Measurements from ENCODE around the gene CCL20. TPM values are rescaled to one million over a fixed set of nuclear protein-coding genes. Genes with fewer than 3 reads are reported as not detected.

CCL20 gene
- polyA plus RNA-seq, 1 experiment = not detected

- Histone ChIP-seq H3K4me3 (ENCODE audit: low read depth, low read length) (no peak overlapping the region), H3K9me3 (ENCODE audit: control insufficient read depth, insufficient read depth, low read length) (no peaks in the 10 kb centered on the region; the same call in 1 of the 2 replicates), H3K27ac (ENCODE audit: low read depth, low read length) (no peak overlapping the region), H3K27me3 (ENCODE audit: control insufficient read depth, insufficient read depth, low read length) (no peaks in the 10 kb centered on the region)
- CTCF ChIA-PET = interaction anchor here (0.7 to 2.4 kb wide), 3 partner anchors 11 to 80 kb away, joined by 3 to 13 read pairs (median 5); no protein-coding TSS in a partner anchor
- POLR2A ChIA-PET = no interaction called here
- TF ChIP-seq, protein P1, sequence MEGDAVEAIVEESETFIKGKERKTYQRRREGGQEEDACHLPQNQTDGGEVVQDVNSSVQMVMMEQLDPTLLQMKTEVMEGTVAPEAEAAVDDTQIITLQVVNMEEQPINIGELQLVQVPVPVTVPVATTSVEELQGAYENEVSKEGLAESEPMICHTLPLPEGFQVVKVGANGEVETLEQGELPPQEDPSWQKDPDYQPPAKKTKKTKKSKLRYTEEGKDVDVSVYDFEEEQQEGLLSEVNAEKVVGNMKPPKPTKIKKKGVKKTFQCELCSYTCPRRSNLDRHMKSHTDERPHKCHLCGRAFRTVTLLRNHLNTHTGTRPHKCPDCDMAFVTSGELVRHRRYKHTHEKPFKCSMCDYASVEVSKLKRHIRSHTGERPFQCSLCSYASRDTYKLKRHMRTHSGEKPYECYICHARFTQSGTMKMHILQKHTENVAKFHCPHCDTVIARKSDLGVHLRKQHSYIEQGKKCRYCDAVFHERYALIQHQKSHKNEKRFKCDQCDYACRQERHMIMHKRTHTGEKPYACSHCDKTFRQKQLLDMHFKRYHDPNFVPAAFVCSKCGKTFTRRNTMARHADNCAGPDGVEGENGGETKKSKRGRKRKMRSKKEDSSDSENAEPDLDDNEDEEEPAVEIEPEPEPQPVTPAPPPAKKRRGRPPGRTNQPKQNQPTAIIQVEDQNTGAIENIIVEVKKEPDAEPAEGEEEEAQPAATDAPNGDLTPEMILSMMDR (IDR thresholded peaks at IDR 0.05; ENCODE audit: low read depth, low read length) = no peak
- DNase-seq (ENCODE audit: low read depth, low spot score) = no peak
These were observed 33.2 kb downstream of the CCL20 start for GRCh38 chr2:227846831-227847230.

DNA sequence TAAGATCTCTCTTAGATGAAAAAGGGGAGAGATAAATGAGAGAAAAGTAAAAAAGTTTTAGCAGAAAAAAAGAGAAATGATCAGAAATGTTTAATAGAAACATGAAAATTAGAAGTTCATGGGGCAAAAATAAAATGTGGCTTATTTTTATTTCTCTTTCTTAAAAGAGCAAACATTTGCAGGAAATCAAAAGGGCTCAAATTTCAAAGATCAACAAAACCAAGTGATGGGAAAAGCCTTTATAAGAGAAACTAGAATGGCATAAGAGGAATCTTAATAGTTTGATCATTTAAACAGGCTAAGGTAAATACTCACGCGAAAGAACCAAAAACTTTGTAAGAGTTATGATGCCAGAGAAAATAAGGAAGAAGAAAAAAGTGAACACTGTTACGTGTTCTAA lies 34.5 kb downstream of the CCL20 start:
- CTCF ChIA-PET = no interaction called here

GRCh38 chr2:227848586-227848985 lies 34.9 kb downstream of the CCL20 start:
- Histone ChIP-seq H3K27ac (ENCODE audit: low read depth, low read length) (no peak overlapping the region), H3K27me3 (ENCODE audit: control insufficient read depth, insufficient read depth, low read length) (no peaks in the 10 kb centered on the region), H3K9me3 (ENCODE audit: control insufficient read depth, insufficient read depth, low read length) (no peaks in the 10 kb centered on the region; the same call in 1 of the 2 replicates), H3K4me3 (ENCODE audit: low read depth, low read length) (no peak overlapping the region)
- ChIA-PET POLR2A (no interaction called here), CTCF (no interaction called here)
- DNase-seq (ENCODE audit: low read depth, low spot score) = no peak
- TF ChIP-seq, protein P1 (IDR thresholded peaks at IDR 0.05; ENCODE audit: low read depth, low read length) = no peak

More for the DNA sequence above, 34.5 kb downstream of the CCL20 start:
- DNase-seq (ENCODE audit: low read depth, low spot score) = no peak
- TF ChIP-seq, protein P1 (IDR thresholded peaks at IDR 0.05; ENCODE audit: low read depth, low read length) = no peak
- Histone ChIP-seq H3K27ac (ENCODE audit: low read depth, low read length) (no peak overlapping the region), H3K9me3 (ENCODE audit: control insufficient read depth, insufficient read depth, low read length) (no peaks in the 10 kb centered on the region; the same call in 1 of the 2 replicates), H3K27me3 (ENCODE audit: control insufficient read depth, insufficient read depth, low read length) (no peaks in the 10 kb centered on the region), H3K4me3 (ENCODE audit: low read depth, low read length) (no peak overlapping the region)
- POLR2A ChIA-PET = no interaction called here

- TF ChIP-seq, protein P1 (IDR thresholded peaks at IDR 0.05; ENCODE audit: low read depth, low read length) = no peak
- no peak overlapping the region for H3K27ac ChIP-seq (ENCODE audit: low read depth, low read length)
- ChIA-PET POLR2A (no interaction called here), CTCF (no interaction called here)
- H3K4me3 ChIP-seq (ENCODE audit: low read depth, low read length) = no peak overlapping the region
- H3K27me3 ChIP-seq (ENCODE audit: control insufficient read depth, insufficient read depth, low read length) = no peaks in the 10 kb centered on the region
- no peak for DNase-seq (ENCODE audit: low read depth, low spot score)
- H3K9me3 ChIP-seq (ENCODE audit: control insufficient read depth, insufficient read depth, low read length) = no peaks in the 10 kb centered on the region; the same call in 1 of the 2 replicates
These were observed 36.3 kb downstream of the CCL20 start for GRCh38 chr2:227849906-227850305.

- Histone ChIP-seq H3K4me3 (ENCODE audit: low read depth, low read length) (no peak overlapping the region), H3K27ac (ENCODE audit: low read depth, low read length) (no peak overlapping the region), H3K27me3 (ENCODE audit: control insufficient read depth, insufficient read depth, low read length) (no peaks in the 10 kb centered on the region), H3K9me3 (ENCODE audit: control insufficient read depth, insufficient read depth, low read length) (no peaks in the 10 kb centered on the region)
- CTCF ChIA-PET = interaction anchor here (2.2 kb wide), 1 partner anchor 10 kb away, joined by 8 read pairs; no protein-coding TSS in a partner anchor
- TF ChIP-seq, protein P1 (IDR thresholded peaks at IDR 0.05; ENCODE audit: low read depth, low read length) = no peak
- POLR2A ChIA-PET = interaction anchor here (1.3 kb wide), 1 partner anchor 10 kb away, joined by 3 read pairs; no protein-coding TSS in a partner anchor
- DNase-seq (ENCODE audit: low read depth, low spot score) = peak; percentile 77
These were observed 39.6 kb downstream of the CCL20 start for GRCh38 chr2:227853204-227853629.

Measured in AG04450 (cell line).